Neural cell (in vitro differentiated cells): Measurements from ENCODE around the gene CLBA1.

Experiments
- EP300 ChIP-seq: fragments of 450-650 bp; conservative IDR thresholded peaks from 2 replicates; pipeline ENCODE4 v1.6.1; 2014; ENCODE audit warnings: antibody characterized with exemption, mild to moderate bottlenecking, moderate library complexity; ENCODE audit not compliant: poor library complexity, severe bottlenecking
- EZH2 ChIP-seq: fragments of 200-600, 300-800 bp; shearing (Covaris generic), sonication (generic); IDR thresholded peaks from 2 replicates; pipeline ENCODE4 v1.6.1; 2014; ENCODE audit warnings: antibody characterized with exemption, low read length, borderline replicate concordance, mild to moderate bottlenecking; ENCODE audit not compliant: insufficient read depth, poor library complexity, severe bottlenecking
- TAF1 ChIP-seq: IDR thresholded peaks from 2 replicates; pipeline ENCODE4 v1.6.1; 2012; ENCODE audit warnings: low read depth
- TF ChIP-seq, protein P1 (sequence below): fragments of 450-650 bp; IDR thresholded peaks from 2 replicates; pipeline ENCODE4 v1.5.1; 2014; ENCODE audit warnings: antibody characterized with exemption, mild to moderate bottlenecking, moderate library complexity; ENCODE audit not compliant: poor library complexity, severe bottlenecking

GRCh38 chr14:104979758-104980610 lies 5.6 kb upstream of the CLBA1 start:
- no peak for TF ChIP-seq TAF1
- TF ChIP-seq, protein P1, sequence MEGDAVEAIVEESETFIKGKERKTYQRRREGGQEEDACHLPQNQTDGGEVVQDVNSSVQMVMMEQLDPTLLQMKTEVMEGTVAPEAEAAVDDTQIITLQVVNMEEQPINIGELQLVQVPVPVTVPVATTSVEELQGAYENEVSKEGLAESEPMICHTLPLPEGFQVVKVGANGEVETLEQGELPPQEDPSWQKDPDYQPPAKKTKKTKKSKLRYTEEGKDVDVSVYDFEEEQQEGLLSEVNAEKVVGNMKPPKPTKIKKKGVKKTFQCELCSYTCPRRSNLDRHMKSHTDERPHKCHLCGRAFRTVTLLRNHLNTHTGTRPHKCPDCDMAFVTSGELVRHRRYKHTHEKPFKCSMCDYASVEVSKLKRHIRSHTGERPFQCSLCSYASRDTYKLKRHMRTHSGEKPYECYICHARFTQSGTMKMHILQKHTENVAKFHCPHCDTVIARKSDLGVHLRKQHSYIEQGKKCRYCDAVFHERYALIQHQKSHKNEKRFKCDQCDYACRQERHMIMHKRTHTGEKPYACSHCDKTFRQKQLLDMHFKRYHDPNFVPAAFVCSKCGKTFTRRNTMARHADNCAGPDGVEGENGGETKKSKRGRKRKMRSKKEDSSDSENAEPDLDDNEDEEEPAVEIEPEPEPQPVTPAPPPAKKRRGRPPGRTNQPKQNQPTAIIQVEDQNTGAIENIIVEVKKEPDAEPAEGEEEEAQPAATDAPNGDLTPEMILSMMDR: no peak
- TF ChIP-seq EZH2: no peak
- TF ChIP-seq EP300: no peak
